GM19035 (cell line): ENCODE measurements around the gene KCNQ1OT1.

Experiments
- ATAC-seq: cut with Tn5 transposase; IDR thresholded peaks from one replicate; pipeline ENCODE4 v1.9.1; 2021; ENCODE audit not compliant: unreplicated experiment

Gene KCNQ1OT1

DNA sequence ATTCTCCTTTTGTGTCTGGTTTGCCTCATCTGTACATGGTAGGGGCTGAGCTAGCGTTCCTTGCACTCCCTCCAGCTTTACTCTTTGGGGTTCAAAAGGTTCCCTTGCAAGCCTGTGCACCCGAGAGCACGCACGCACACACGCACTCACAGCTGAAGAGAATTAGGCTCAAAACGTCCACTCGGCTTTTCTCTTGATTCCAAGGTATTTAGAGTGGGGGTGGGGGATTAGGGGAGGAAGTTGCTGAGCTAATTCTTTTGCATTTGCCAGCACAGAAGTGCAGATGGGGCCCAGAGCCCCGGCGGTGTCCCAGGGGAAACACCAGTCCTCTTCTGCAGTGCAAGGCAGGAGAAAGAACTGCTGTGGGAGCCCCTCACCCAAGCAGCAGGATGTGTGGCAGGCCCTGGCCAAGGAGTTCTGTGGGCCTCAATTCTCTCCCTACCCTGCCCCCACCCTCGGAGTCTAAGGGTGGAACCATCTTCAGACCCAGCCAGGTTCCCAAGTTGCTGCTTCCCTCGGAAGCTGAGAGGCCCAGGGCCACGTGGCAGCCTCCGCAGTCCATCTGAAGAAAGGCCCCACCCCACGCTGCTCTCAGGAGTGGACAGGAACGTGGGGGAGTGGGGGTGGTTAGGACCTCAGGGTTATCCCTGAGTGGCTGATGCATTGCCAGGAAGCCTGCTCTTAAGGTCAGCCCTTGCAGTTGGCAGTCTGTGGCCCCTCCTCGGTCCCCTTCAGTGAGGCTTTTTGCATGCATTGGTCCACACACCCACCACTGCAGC, 3.8 kb upstream of the KCNQ1OT1 start:
- no peak for ATAC-seq

DNA sequence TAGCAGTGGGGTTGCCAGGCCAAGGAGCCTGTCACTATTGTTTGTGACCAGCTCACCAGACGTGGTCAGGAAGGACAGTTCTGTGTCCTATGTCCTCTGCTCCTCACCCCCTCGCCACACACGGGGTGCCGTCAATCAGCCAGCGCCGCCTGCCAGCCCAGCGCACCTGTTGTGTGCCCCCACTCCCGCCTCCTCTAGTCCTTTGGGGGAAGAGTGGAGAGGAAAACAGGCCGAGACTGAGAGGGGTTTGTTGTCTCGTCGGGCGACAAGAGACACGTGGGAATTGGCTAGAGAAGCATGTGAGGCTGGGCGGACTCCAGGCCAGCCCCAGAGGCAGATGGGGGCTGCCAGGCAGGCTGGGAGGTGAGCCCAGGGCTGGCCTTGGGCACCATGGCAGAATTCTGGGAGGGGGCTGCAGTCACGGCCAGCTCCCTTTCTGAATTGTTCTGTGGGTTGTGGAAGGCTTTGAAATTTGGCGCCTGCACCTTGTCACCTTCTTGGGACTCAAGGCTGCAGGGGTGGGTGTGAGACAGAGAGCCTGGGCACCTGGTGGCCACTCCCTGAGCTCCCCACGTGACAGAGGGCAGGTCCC, 3.1 kb upstream of the KCNQ1OT1 start:
- ATAC-seq, result no peak

DNA sequence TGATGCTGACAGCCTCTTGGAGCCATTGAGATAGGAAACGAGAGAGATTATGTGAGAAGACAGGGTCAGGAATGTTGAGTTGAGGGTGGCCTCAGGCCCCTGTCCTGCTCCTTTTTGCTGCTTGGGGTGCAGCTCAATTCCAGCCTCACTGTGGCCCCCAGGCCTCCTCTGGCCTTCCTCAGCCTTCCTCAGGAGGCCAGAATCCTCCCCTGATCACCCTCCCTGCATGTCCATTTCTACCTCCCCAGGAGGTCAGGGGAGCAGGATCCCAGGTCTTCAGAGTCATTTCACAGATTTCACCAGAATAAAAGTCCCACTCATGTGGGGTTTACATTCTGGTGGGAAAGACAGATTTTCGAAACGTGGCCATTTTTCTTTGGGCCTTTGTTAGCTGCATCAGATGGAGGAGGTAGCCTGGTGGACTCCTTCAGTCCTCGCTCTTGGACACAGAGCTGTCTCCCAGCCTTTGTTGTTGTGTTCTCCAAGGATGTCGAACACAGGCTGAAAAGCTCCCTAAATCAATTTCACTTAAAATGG, 2.2 kb upstream of the KCNQ1OT1 start:
- ATAC-seq, result no peak

DNA sequence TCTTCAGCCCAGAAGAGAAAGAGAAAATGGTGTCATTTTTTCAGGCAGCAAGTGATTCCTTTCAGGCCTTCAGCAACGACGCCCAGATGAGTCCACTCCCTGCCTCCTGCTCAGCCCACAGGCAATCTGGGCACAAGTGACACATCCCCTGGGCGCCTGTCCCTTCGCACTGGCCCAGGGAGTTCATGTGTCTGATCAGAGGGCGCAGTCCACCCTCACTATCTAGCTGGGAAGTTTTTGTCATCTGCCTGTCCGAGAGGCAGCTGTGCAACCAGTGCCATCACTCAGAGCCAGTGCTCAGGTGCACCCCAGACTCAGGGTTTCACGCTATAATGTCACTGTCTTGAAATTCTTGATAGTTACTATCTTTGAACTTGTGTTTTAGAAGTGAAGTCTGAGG, 1.4 kb upstream of the KCNQ1OT1 start:
- ATAC-seq, result no peak

DNA sequence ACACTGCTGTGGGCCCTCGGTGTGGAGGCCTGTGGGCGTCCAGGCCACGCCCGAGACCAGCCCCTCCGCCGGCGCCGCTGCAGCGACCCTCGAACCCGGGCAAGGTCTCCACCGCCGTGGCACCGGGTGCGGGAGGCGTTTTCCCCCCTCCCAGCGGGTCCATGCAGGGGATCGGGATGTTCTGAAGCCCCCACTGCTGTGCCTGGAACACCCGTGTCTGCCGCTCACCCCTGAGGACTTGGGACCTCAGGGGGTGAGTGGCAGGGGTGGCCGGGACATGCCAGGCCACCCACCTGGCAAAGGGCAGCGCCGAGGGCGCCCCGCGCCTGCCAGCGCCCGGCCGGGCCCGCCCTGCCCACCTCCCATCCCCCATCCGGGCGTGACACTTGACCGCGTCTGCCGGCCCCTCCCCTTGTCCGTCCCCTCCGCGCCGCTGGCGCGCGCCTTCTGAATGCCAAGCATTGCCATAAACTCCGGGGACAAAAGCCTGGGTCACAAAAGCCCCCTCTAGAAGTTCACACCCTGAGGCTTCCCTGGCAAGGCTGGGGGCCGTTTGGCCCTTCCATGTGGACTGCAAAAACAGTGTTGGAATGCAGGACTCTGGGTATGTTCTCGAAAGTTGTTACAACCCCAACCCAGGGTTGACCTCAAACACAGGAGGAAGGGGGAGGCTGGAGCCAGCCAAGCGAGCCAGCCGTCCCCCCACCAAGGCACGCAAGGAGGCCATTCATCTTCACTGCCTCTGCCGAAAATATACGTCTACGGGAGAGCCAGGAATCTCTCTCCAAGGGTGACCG, 819 bp upstream of the KCNQ1OT1 start:
- ATAC-seq, result peak; percentile 50

DNA sequence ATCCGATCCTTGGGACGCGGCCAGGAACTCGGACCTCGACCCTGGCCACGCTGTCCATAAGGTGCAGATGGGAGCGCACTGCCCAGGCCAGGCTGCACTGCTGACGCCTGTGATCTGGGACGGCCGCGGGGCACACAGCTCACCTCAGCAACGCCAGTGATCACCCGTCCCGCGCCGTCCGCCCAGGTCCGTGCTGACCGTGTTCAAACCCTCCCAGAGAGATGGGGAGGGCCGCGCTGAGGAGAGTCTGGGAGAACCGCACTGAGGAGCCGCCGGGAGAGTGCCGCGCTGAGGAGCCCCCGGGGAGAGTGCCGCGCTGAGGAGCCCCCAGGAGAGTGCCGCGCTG, 636 bp downstream of the KCNQ1OT1 start:
- no peak for ATAC-seq

DNA sequence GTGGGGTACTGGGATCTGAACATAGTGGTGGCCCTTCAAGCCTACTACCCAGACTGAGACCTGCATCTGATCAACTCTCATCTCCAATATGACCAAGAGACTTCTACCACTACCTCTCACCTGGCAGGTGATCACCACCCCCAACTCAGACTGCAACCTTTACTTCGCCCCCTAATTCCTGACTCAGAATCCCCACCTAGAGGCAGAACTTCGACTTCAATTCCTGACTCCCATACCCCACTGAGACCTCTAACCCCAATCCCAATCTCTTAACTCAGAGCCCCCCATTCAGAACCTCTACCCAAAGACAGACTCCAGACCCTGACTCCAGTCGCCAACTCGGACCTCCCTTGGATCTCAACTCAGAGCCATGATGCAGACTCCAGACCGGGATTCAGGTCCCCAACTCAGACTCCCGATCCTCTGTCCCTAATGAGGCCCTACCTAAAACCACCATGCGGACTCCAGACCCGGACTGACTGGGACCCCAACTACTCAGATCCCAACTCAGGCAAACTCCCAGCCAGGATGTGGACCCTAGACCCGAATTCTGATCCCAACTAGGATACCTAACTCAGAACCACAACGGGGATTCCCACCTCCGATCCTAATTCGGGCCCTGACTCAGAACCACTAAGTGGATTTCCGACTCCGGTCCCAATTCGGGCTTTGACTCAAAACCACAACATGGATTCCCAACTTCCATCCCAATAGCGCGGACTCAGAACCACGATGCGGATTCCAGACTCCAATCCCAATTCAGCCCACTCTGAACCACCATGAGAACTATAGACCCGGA, 1.2 kb downstream of the KCNQ1OT1 start:
- no peak for ATAC-seq

DNA sequence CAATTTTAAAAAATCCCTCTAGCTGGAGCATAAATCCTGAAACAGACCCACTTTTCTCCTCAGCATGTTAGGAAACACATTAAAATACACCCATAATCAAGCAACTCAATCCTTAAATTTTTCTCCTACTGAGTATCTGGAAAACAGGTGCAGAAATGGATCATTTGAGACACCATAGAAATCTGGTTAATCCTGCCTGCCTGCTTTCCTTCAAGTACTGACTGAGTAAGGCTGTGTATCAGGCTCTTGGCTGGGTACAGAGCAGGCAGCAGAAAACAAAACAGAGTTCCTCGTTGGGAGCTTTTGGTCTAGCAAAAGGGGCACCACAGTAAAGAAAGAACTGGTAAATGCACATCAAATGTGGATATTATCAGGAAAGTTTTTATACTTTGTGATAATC, 1.9 kb downstream of the KCNQ1OT1 start:
- no peak for ATAC-seq

DNA sequence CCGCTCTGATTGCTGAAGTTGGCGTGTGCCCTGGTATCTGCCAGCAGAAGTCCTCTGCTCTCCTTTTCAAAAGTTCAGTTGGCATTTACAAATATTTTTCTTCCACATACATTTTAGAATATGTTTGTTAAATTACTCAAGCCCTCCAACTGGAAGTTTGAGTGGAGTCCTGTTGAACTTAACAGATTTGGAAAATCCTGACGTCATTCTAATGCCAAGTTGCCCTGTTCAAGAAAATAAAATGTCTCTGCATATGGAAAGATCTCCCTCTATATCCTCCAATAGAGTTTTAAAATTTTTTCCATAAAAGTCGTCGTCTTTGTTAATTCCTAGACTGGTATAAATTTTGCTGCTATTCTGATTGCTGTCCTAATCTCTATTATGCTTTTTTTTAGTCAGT, 3.3 kb downstream of the KCNQ1OT1 start:
- ATAC-seq, result no peak

DNA sequence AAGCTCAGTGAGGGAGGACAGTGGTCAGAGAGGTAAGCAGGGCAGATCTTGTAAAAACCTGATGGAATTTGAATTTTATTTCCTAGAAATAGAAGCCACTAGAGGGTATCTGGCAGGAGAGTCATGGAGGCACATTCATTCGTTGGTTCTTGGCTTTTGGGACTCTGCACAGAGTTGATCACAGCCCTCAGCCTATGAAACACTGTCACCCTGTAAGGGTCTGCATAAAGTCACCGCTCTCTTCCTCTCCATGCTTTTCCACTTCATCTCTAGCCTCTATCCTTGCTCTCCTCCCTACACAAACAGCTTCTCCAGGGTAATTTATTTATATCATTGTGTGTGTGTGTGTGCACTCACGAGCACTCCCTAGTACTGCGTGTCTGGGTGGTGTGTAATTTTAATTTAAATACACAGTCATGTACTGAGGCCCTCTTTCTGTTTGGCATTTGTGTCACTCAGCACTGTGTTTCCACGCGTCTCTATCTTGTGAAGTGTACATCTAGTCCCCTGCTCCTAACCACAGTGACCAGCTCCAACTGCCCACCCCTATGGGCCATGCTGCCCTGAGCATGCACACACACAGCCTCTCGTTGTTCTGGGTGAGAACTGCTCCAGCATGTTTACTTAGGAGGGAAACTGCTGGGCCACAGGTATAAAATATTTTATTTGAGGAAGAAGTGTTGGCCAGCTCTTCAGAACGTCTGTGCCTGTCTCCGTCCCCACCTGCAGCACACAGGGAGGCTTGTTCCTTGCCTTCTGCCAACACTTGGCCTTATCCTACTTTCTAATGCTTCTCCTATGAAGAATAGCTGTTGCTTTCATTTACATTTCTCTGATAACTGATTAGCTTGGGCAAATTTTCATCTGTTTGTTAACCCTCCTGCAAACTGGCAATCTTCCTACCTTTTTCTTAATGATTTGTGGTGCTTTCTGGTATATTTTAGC, 4.5 kb downstream of the KCNQ1OT1 start:
- no peak for ATAC-seq

DNA sequence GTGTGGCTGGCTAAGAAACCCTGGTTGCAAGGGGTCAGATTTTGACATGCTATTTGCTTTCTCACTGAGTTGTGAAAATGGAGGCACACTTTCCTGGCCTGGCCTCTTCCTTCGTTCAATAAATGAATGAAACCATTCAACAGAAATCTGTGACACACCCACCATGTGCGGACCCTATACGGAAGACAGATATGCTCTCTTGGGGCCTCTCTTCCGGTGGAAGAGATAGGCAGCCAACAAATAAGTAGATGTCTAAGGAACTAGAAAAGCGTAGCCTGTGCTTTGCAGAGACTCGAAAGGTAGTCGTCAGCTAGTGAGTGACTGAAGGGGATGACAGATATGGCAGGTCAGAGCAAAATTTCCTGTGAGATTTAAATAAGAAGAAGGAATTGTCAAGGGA, 5.3 kb downstream of the KCNQ1OT1 start:
- no peak for ATAC-seq

DNA sequence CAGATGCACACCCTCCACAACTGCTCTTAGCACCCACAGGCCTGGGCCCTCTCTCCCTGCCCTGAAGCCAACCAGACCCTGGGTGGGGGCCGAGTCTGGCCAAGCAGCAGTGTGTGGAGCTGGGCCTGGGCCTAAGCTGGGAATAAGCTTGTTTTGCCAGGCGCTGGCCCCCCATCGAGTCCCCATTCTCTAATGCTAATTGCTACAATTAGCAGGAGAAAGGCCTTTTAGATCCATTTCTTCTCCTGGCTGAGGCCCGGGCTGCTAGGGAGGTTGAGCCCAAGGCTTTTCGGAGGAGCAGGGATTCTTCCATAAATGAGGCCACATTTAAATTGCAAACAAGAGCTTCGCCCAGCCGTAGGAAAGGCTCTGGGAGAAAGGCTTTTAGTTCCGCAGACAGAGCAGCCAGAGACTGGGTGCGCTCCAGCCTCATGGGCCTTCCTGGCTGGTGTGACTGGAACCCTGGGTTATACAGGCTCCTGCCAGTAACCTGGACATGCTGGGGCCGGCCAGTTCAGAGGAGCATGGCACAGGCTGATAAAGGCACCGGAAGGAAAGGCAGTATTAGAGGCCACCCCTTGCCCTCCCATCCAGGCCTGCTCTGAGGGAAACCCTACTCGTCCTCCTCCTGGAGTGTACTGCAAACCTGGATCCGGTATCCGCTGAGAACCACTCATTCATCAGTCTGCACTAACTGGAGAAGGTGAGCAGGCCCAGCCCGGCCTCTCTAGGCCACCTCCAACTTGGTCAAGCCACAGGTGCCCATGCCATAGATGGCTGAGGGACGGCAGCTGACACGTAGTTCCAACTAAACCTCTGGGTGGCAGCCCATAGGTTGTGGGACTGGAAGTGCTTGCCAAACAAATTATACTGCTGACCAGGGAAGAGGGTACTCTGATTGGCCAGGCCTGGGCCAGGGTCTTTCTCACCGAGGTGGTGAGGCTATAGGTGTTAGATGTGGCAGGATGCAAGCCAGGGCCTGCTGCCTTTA, 6.2 kb downstream of the KCNQ1OT1 start:
- ATAC-seq, result no peak

DNA sequence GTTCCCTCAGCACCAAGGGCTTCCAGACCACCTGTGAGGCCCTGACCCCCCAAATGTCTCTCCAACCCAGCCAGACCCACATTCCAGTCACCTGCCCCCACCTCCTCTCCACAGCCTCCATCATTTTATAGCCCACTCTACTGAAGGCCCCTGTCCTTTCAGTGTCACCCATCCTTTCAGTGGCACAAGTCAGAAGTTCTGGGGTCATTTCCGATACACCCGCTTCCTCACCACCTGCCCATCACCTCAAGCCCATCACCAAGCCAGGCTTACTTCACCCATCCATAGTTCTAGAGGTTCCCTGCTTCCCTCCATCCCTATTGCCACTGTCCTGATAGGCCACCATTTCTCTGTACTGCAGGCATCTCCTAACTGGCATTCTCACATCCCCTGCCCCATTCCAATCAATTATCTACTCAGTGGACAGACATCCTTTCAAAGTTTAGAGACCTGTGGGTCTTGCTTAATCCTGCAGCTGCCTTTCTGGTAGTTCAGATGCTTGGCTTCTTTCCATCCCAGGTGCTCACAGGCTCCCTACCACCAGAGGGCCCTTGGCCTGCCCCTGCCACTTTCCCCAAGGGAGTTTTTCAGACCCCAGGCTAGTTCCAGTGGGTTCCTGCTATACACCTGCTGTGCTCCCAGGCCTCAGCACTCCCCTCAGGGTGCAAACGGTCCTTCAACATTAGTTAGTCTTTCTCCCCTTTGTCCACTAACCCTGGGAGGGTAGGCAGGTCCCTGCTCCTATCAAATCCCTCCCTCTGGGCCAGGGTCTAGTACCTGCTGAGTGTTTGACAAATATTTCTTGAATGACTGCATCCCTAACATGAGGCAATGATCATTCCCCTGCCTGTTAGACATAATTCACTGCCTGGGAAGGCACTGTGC, 7.6 kb downstream of the KCNQ1OT1 start:
- ATAC-seq, result no peak

DNA sequence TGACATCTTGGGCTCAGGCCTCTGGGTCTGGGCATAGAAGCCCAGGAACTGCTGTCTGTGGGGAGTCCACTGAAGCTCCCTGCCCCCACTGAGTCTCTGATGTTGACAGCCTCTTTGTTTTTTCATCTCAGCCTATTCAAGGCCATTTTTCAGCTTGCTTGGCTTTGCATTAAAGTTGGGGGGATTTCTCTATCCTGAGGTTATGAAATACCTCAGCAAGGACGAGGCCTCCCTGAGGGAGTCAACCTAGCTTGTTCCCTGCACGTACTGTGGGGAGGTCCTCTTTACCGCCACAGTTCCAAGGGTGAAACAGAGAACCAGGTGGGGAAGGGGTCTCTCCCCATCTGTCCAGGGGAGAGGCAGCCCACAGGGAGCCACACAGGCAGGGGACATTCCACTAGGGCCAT, 8.4 kb downstream of the KCNQ1OT1 start:
- no peak for ATAC-seq

DNA sequence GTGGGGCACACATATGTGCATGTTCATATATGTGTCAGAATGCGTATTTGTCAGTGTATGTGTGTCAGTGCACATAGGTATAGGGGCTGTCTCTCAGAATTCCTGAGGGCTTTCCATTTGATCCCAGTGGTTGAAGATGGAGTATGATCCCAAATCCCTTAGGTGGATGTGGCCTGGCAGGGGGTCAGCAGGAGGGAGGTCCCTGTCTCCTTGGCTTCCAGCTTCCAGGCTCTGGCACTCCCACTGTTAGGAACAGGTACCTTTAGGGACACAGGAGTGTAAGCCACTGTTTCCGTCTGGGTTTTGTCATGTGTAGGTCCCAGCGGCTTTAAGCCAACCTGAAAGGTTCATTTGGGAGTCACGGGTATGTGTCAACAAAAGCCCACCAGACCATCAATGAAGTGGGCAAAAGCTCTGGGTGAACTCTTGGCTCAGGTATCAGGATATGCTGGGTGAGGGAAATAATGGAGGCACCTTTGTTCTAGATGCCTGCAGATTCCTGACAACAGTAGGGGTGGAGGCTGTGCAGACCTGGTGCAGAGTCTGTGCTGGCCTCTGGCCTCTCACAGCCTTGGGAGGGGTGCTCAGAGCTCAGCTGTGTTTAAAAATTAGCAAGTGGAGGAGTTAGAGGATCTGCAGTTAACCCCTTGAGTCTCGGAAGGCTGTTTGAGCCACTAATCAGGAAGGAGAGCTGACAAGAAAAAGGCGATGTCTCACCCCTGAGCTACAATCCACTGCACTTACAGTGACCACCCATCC, 9.0 kb downstream of the KCNQ1OT1 start:
- ATAC-seq, result no peak

DNA sequence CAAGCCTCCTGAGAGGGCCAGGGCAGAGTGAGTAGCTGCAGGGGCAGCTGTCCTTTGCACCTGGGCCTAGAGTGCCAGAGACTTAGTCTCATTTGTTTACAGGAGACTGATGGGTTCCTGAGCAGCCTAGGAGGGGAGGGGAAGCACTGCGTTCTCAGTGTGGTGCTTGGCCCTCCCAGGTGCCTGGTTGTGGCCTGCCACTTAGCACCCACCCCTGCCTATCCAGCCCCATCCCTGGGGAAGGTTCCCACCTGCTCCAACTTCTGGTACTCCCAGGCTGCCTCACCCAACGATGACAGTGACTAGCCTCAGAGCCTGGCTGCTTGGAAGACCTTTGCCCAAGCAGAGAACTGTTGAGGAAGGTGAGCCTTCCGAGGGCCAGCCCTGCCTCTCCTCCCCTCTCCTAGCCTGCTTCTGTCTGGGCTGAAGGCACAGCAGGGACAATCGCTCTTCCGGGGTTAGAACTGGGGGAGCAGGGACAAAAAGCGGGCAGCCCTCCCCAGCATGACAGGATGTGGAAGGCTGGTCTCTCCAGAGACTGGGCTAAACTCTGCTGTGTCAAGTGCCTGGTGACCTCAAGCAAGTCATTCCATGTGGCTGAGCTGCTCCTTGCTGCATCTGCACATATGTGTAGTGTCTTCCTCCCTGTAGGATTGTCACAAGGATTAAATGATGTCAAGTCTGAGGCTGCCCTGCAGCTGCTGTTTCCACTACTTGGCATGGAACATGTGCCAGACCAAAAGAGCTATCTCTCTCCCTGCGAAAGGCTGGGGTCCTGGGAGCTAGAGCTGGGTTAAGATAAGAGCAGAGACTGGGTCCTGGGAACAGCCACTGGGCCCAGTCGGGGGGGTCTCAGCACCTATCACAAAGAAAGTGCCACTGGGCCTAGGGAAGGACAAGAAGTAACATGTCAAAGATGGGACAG, 9.9 kb downstream of the KCNQ1OT1 start:
- no peak for ATAC-seq
